Smooth muscle cell (in vitro differentiated cells): ENCODE measurements around the gene MYO18A. TPM values are rescaled to one million over a fixed set of nuclear protein-coding genes. Genes with fewer than 3 reads are reported as not detected.

Source experiments
- DNase-seq: peaks from one replicate; lab custom pipeline; 2025; ENCODE audit not compliant: unreplicated experiment; lab: John Stamatoyannopoulos, UW
- H2AFZ ChIP-seq: fragments of 200-600 bp; sonication (generic); 2 replicates; pipeline ENCODE4 v1.6.0; 2016; ENCODE audit warnings: antibody characterized with exemption, low read depth, mild to moderate bottlenecking
- H3F3A ChIP-seq: fragments of 200-600 bp; sonication (generic); 2 replicates; pipeline ENCODE4 v1.6.0; 2017; ENCODE audit warnings: antibody characterized with exemption, low read depth
- H3K27ac ChIP-seq: fragments of 200-600 bp; sonication (generic); 2 replicates; pipeline ENCODE4 v1.5.1; 2016; ENCODE audit warnings: low read depth, mild to moderate bottlenecking
- H3K27me3 ChIP-seq: fragments of 200-600 bp; sonication (generic); 2 replicates; pipeline ENCODE4 v1.6.1; 2016; ENCODE audit warnings: low read depth, mild to moderate bottlenecking
- H3K36me3 ChIP-seq: fragments of 200-600 bp; sonication (generic); 2 replicates; pipeline ENCODE4 v1.5.1; 2016; ENCODE audit warnings: low read depth
- H3K4me1 ChIP-seq: fragments of 200-600 bp; sonication (generic); 2 replicates; pipeline ENCODE4 v1.5.1; 2016; ENCODE audit warnings: low read depth
- H3K4me2 ChIP-seq: fragments of 200-600 bp; sonication (generic); 2 replicates; pipeline ENCODE4 v1.6.0; 2016; ENCODE audit warnings: mild to moderate bottlenecking
- H3K4me3 ChIP-seq: fragments of 200-600 bp; sonication (generic); 2 replicates; pipeline ENCODE4 v1.5.1; 2016; ENCODE audit warnings: mild to moderate bottlenecking
- H3K79me2 ChIP-seq: fragments of 200-600 bp; sonication (generic); 2 replicates; pipeline ENCODE4 v1.6.0; 2016; ENCODE audit warnings: low read depth, mild to moderate bottlenecking
- H3K9ac ChIP-seq: fragments of 200-600 bp; sonication (generic); 2 replicates; pipeline ENCODE4 v1.6.0; 2016; ENCODE audit warnings: low read depth
- H3K9me3 ChIP-seq: fragments of 200-600 bp; sonication (generic); replicated peaks from 2 replicates; pipeline ENCODE4 v1.5.1; 2016; ENCODE audit warnings: low read depth
- H4K20me1 ChIP-seq: fragments of 200-600 bp; sonication (generic); 2 replicates; pipeline ENCODE4 v1.6.0; 2016; ENCODE audit warnings: low read depth
- CTCF ChIP-seq: fragments of 200-600 bp; sonication (generic); IDR thresholded peaks from 2 replicates; pipeline ENCODE4 v1.5.1; 2017; ENCODE audit warnings: borderline replicate concordance, mild to moderate bottlenecking, antibody characterized with exemption; ENCODE audit not compliant: insufficient read depth, poor library complexity, severe bottlenecking
- WGBS: methylation state at CpG from one replicate; pipeline ENCODE4 v1.1.7; 2016; ENCODE audit warnings: low lambda C conversion rate; 5-methylcytosine and 5-hydroxymethylcytosine counted together
- polyA plus RNA-seq: library from polyadenylated mRNA; unstranded; fragments of >200 nt; fragmentation: Nextera tagmentation; extraction: Ambion mirVana; gene quantifications from 2 replicates; pipeline ENCODE4 v1.2.1, GENCODE V29; 2016
- total RNA-seq: library from RNA; depleted of rRNA; stranded (reverse); fragments of >200 nt; gene quantifications from 2 replicates; pipeline ENCODE4 v1.2.3, GENCODE V29; 2014

Gene MYO18A
- total and polyA plus RNA-seq, 2 experiments from 2014 or later, result 18.0 to 22.1 TPM

GRCh38 chr17:29176558-29177351 lies 3.4 kb downstream of the MYO18A start:
- peak overlapping the region; percentile 57 for H3K4me3 ChIP-seq
- peaks cover 11% of the 10 kb centered on the region for H4K20me1 ChIP-seq
- H3K4me1 ChIP-seq, result peaks cover 15% of the 10 kb centered on the region
- H3K9me3 ChIP-seq, result no peaks in the 10 kb centered on the region
- no peaks in the 10 kb centered on the region for H3F3A ChIP-seq
- no peak for DNase-seq
- peaks cover 24% of the 10 kb centered on the region for H3K79me2 ChIP-seq
- no peaks in the 10 kb centered on the region for H3K27me3 ChIP-seq
- no peaks in the 10 kb centered on the region for H3K36me3 ChIP-seq
- no peak for TF ChIP-seq CTCF
- peak overlapping the region; percentile 70 for H2AFZ ChIP-seq
- no peak overlapping the region for H3K27ac ChIP-seq
- 4% methylated on average over 46 of the region's 51 CpGs for WGBS
- H3K4me2 ChIP-seq, result peak overlapping the region; percentile 86
- H3K9ac ChIP-seq, result peak overlapping the region; percentile 17

- H3K4me1 ChIP-seq, result peaks cover 10% of the 10 kb centered on the region
- no peaks in the 10 kb centered on the region for H3K27me3 ChIP-seq
- peaks cover 32% of the 10 kb centered on the region for H3K79me2 ChIP-seq
- DNase-seq, result no peak
- H3K36me3 ChIP-seq, result no peaks in the 10 kb centered on the region
- no peak overlapping the region for H3K27ac ChIP-seq
- no peaks in the 10 kb centered on the region for H3K9me3 ChIP-seq
- H4K20me1 ChIP-seq, result peaks cover 17% of the 10 kb centered on the region
- no peak overlapping the region for H3K4me2 ChIP-seq
- H3F3A ChIP-seq, result no peaks in the 10 kb centered on the region
- no peak overlapping the region for H3K4me3 ChIP-seq
- 90% methylated on average over 6 of the region's 6 CpGs for WGBS
- TF ChIP-seq CTCF, result no peak
- H2AFZ ChIP-seq, result no peak overlapping the region
- no peak overlapping the region for H3K9ac ChIP-seq
Observed at GRCh38 chr17:29175349-29175748, 4.8 kb downstream of the MYO18A start.

GRCh38 chr17:29172589-29172988 lies 7.6 kb downstream of the MYO18A start:
- no peak overlapping the region for H3K4me2 ChIP-seq
- H3K9ac ChIP-seq, result no peak overlapping the region
- peaks cover 33% of the 10 kb centered on the region for H4K20me1 ChIP-seq
- WGBS, result 100% methylated on average over 1 of the region's 1 CpG
- no peaks in the 10 kb centered on the region for H3K9me3 ChIP-seq
- H3K4me1 ChIP-seq, result peaks cover 3% of the 10 kb centered on the region
- H2AFZ ChIP-seq, result no peak overlapping the region
- H3K27ac ChIP-seq, result no peak overlapping the region
- H3K4me3 ChIP-seq, result no peak overlapping the region
- no peaks in the 10 kb centered on the region for H3K27me3 ChIP-seq
- peaks cover 32% of the 10 kb centered on the region for H3K79me2 ChIP-seq
- no peak for DNase-seq
- no peaks in the 10 kb centered on the region for H3K36me3 ChIP-seq
- H3F3A ChIP-seq, result no peaks in the 10 kb centered on the region
- TF ChIP-seq CTCF, result no peak

GRCh38 chr17:29170682-29171081 lies 9.5 kb downstream of the MYO18A start:
- Histone ChIP-seq H2AFZ (no peak overlapping the region), H4K20me1 (peaks cover 29% of the 10 kb centered on the region), H3K9ac (no peak overlapping the region), H3K79me2 (peaks cover 30% of the 10 kb centered on the region), H3K4me1 (no peaks in the 10 kb centered on the region), H3F3A (no peaks in the 10 kb centered on the region), H3K4me2 (no peak overlapping the region), H3K27ac (no peak overlapping the region), H3K36me3 (no peaks in the 10 kb centered on the region), H3K4me3 (no peak overlapping the region), H3K27me3 (no peaks in the 10 kb centered on the region), H3K9me3 (no peaks in the 10 kb centered on the region)
- WGBS, result 94% methylated on average over 3 of the region's 3 CpGs
- no peak for TF ChIP-seq CTCF
- no peak for DNase-seq
